Left ventricle myocardium inferior (tissue), 1 donor: Measurements from ENCODE around the gene PLA2G6. TPM values are rescaled to one million over a fixed set of nuclear protein-coding genes. Genes with fewer than 3 reads are reported as not detected.

ENCODE experiments used
- DNase-seq: peaks from one replicate; pipeline ENCODE4 v3.0.0-alpha.2; 2020
- H3K27ac ChIP-seq: fragments of 200-600 bp; replicated peaks from 2 replicates; pipeline ENCODE4 v1.8.0; 2021
- H3K27me3 ChIP-seq: fragments of 200-600 bp; 2 replicates; pipeline ENCODE4 v1.8.0; 2021; ENCODE audit warnings: low read depth
- H3K36me3 ChIP-seq: fragments of 200-600 bp; 2 replicates; pipeline ENCODE4 v1.8.0; 2021
- H3K4me1 ChIP-seq: fragments of 200-600 bp; 2 replicates; pipeline ENCODE4 v1.8.0; 2021
- H3K4me3 ChIP-seq: fragments of 200-600 bp; 2 replicates; pipeline ENCODE4 v1.8.0; 2021; ENCODE audit warnings: mild to moderate bottlenecking, moderate library complexity
- H3K9me3 ChIP-seq: fragments of 200-600 bp; replicated peaks from 2 replicates; pipeline ENCODE4 v1.8.0; 2021
- intact Hi-C: fragments of 100-400 bp; cut with micrococcal nuclease; formaldehyde crosslinking; loops from one replicate; pipeline ENCODE4 v1.11.0; 2022
- long read RNA-seq: library from polyadenylated mRNA; unstranded; transcript quantifications from one replicate; pipeline ENCODE4 v2.0.0, GENCODE V29; 2021
- total RNA-seq: library from RNA; stranded (reverse); fragmentation: NEBNext Ultra II Directional; extraction: Animal tissue kit (Norgen Biotek cat#: 25700); gene quantifications from one replicate; pipeline ENCODE4 v1.2.1, GENCODE V29; 2021
- TF ChIP-seq, protein P1 (sequence below): fragments of 200-600 bp; IDR thresholded peaks from 2 replicates; pipeline ENCODE4 v1.8.0; 2021; ENCODE audit warnings: antibody characterized with exemption, mild to moderate bottlenecking, borderline replicate concordance
- donor health status: DM: no; HTN: yes; CAD: no; lungs with severe emphysema.

PLA2G6 gene, protein sequence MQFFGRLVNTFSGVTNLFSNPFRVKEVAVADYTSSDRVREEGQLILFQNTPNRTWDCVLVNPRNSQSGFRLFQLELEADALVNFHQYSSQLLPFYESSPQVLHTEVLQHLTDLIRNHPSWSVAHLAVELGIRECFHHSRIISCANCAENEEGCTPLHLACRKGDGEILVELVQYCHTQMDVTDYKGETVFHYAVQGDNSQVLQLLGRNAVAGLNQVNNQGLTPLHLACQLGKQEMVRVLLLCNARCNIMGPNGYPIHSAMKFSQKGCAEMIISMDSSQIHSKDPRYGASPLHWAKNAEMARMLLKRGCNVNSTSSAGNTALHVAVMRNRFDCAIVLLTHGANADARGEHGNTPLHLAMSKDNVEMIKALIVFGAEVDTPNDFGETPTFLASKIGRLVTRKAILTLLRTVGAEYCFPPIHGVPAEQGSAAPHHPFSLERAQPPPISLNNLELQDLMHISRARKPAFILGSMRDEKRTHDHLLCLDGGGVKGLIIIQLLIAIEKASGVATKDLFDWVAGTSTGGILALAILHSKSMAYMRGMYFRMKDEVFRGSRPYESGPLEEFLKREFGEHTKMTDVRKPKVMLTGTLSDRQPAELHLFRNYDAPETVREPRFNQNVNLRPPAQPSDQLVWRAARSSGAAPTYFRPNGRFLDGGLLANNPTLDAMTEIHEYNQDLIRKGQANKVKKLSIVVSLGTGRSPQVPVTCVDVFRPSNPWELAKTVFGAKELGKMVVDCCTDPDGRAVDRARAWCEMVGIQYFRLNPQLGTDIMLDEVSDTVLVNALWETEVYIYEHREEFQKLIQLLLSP
- 14.1 TPM for total RNA-seq
- long read RNA-seq, transcript PLA2G6-203 (16 exons, 3,011 nt), result major isoform, 5 of 12 reads
- long read RNA-seq, partial matches to known transcripts, result 2 of 12 reads
- long read RNA-seq, other reads (novel, unspliced or antisense), result 5 of 12 reads

DNA sequence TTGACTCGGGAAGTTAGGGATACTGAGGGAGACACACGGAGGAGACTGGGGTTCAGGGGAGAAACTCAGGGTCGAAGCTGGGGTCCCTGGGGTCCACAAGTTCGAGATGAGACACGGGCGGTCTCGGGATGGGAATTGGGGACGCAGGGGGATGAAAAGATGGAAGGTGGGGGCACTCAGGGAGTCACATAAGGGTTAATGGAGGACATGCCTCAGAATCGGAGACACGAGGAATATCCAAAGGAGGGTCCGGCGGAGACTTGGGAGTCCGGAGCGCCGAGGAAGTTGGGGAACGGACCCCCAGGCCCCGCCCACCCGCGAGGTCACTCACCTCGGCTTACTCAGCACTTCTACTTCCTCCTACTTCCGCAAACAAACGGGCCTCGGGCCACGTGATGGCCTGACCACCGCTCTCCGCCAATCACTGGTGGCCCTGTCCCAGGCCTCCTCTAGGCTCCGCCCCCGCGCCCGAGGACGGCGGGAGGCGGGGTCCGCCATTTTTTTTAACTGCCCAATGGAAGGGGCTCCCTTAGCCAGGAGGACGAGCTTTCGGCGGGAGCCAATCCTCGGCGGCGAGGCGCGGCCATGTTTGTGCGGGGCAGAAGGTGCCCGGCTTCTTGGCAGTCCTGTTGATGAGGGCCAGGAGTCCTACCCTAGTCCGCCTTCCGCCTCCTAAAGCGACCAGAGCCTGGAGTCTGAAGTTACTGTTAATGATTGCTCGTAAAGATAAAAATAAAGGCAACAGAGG is at the start of gene PLA2G6:
Gene PLA2G6, minus strand, starts transcription at position 378 of the 748 bp plus-strand sequence. CDS start 12,404 bp downstream, outside the sequence.
- peak within 1 kb of the TSS; percentile 76 for H3K4me3 ChIP-seq
- H3K27me3 ChIP-seq, result no peaks in the 10 kb centered on the region
- intact Hi-C loops, result no loop called here

DNA sequence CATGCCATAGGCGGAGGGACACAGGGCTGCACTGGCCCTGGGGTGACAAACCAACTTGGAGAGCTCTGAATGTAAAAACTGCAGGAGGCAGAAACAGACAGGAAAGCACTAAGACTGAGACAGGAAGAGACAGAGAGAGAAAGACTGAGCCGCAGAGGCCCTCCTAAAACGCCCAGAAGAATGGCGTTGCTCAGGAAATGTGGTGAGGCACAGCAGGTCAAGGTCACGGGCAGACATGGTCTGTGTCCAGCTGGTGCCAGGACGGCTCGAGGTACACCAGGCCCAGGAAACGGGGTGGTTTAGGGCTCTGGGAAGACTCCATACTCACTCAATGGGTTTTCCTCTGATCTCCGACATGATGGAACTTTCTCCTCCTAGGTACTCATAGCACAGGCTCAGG is 49.3 kb upstream of the PLA2G6 start:
- no peaks in the 10 kb centered on the region for H3K27me3 ChIP-seq
- H3K4me3 ChIP-seq, result no peak overlapping the region
- H3K36me3 ChIP-seq, result peaks cover 49% of the 10 kb centered on the region
- TF ChIP-seq, protein P1, sequence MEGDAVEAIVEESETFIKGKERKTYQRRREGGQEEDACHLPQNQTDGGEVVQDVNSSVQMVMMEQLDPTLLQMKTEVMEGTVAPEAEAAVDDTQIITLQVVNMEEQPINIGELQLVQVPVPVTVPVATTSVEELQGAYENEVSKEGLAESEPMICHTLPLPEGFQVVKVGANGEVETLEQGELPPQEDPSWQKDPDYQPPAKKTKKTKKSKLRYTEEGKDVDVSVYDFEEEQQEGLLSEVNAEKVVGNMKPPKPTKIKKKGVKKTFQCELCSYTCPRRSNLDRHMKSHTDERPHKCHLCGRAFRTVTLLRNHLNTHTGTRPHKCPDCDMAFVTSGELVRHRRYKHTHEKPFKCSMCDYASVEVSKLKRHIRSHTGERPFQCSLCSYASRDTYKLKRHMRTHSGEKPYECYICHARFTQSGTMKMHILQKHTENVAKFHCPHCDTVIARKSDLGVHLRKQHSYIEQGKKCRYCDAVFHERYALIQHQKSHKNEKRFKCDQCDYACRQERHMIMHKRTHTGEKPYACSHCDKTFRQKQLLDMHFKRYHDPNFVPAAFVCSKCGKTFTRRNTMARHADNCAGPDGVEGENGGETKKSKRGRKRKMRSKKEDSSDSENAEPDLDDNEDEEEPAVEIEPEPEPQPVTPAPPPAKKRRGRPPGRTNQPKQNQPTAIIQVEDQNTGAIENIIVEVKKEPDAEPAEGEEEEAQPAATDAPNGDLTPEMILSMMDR, result no peak
- peak overlapping the region; percentile 72 for H3K27ac ChIP-seq
- intact Hi-C loops, result no loop called here
- no peak for DNase-seq
- H3K4me1 ChIP-seq, result peaks cover 66% of the 10 kb centered on the region
- no peaks in the 10 kb centered on the region for H3K9me3 ChIP-seq

More for the DNA sequence above, at the start of gene PLA2G6:
- Histone ChIP-seq H3K27ac (peak within 1 kb of the TSS; percentile 94), H3K4me1 (peaks cover 38% of the 10 kb centered on the region), H3K36me3 (no peaks in the 10 kb centered on the region), H3K9me3 (no peaks in the 10 kb centered on the region)
- DNase-seq, result peak; percentile 99
- TF ChIP-seq, protein P1, result no peak

DNA sequence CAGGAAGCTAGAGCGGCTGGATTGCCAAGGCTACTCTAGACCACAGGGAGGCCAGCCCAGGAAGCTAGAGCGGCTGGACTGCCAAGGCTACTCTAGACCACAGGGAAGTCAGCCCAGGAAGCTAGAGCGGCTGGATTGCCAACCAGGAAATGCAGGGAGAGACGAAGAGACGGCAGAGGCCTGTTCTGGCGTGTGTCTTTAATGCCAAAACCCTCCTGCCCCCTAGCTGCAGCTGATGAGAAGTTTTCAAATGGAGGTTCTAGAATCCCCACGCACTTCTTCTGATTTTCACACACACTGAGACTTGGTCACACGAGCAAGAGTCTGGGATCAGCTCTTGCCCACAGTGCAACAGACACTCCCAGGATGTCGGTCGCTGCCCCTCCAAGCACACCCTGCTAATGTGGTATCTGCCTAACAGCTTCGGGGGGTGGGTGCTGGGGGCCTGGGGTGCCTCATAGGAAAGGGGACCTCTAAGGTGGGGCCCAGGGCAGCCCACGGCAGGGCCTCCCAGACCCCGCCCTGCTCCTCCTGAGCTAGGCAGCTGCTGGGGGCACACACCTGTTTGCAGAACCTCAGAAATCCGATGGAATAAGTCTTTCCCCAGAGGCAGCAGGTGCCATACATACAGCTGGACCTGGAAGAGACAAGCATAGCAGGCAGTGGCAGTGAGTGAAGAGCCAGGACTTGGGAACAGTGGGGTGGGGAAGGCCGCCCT is 48.6 kb upstream of the PLA2G6 start:
- Histone ChIP-seq H3K4me1 (peaks cover 60% of the 10 kb centered on the region), H3K36me3 (peaks cover 51% of the 10 kb centered on the region), H3K27me3 (no peaks in the 10 kb centered on the region), H3K27ac (peak overlapping the region; percentile 72), H3K9me3 (no peaks in the 10 kb centered on the region), H3K4me3 (no peak overlapping the region)
- TF ChIP-seq, protein P1, result peak; percentile 62
- peak; percentile 61 for DNase-seq
- intact Hi-C loops, result no loop called here

DNA sequence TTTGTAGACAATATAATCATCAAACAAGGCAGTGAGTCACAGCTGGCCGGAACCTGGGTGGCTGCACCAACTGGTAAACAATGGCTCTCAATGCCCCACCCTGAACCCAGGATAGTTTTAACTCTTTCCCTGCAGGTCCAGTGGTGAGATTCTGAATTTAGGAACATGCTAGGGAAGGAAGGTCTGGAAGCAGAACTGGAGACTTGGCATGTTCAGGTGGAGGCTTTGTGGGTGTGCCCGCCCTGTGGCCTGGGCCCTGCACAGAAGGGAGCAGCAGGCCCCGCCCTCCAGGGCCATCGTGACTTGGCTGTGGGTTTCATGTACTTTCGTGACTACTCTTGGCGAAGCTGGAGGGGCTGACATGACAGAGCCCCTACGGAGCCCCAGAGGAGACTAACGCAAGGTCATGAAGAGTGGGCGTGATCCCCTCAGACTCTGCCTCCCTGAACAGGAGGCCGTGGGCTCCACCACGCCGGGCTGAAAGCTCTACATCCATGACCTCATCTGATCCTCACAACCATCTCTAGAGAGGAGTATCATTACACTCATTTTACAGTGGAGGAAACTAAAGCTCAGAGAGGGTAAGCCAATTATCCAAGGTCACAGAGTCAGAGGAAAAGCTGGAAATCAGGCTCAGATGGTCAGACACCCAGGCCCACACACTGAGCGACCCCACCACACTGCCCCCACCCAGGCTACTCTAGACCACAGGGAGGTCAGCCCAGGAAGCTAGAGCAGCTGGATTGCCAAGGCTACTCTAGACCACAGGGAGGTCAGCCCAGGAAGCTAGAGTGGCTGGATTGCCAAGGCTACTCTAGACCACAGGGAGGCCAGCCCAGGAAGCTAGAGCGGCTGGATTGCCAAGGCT is 47.5 kb upstream of the PLA2G6 start:
- Histone ChIP-seq H3K27ac (peak overlapping the region; percentile 86), H3K36me3 (peaks cover 56% of the 10 kb centered on the region), H3K4me3 (no peak overlapping the region), H3K9me3 (no peaks in the 10 kb centered on the region), H3K4me1 (peaks cover 48% of the 10 kb centered on the region), H3K27me3 (no peaks in the 10 kb centered on the region)
- intact Hi-C loops, result no loop called here
- no peak for DNase-seq
- TF ChIP-seq, protein P1, result no peak
